Smooth muscle cell (in vitro differentiated cells): ENCODE measurements around the gene SORCS2. TPM values are rescaled to one million over a fixed set of nuclear protein-coding genes. Genes with fewer than 3 reads are reported as not detected.

Source experiments
- DNase-seq: peaks from one replicate; lab custom pipeline; 2025; ENCODE audit not compliant: unreplicated experiment; lab: John Stamatoyannopoulos, UW
- H2AFZ ChIP-seq: fragments of 200-600 bp; sonication (generic); 2 replicates; pipeline ENCODE4 v1.6.0; 2016; ENCODE audit warnings: antibody characterized with exemption, low read depth, mild to moderate bottlenecking
- H3F3A ChIP-seq: fragments of 200-600 bp; sonication (generic); 2 replicates; pipeline ENCODE4 v1.6.0; 2017; ENCODE audit warnings: antibody characterized with exemption, low read depth
- H3K27ac ChIP-seq: fragments of 200-600 bp; sonication (generic); 2 replicates; pipeline ENCODE4 v1.5.1; 2016; ENCODE audit warnings: low read depth, mild to moderate bottlenecking
- H3K27me3 ChIP-seq: fragments of 200-600 bp; sonication (generic); 2 replicates; pipeline ENCODE4 v1.6.1; 2016; ENCODE audit warnings: low read depth, mild to moderate bottlenecking
- H3K36me3 ChIP-seq: fragments of 200-600 bp; sonication (generic); 2 replicates; pipeline ENCODE4 v1.5.1; 2016; ENCODE audit warnings: low read depth
- H3K4me1 ChIP-seq: fragments of 200-600 bp; sonication (generic); 2 replicates; pipeline ENCODE4 v1.5.1; 2016; ENCODE audit warnings: low read depth
- H3K4me2 ChIP-seq: fragments of 200-600 bp; sonication (generic); 2 replicates; pipeline ENCODE4 v1.6.0; 2016; ENCODE audit warnings: mild to moderate bottlenecking
- H3K4me3 ChIP-seq: fragments of 200-600 bp; sonication (generic); 2 replicates; pipeline ENCODE4 v1.5.1; 2016; ENCODE audit warnings: mild to moderate bottlenecking
- H3K79me2 ChIP-seq: fragments of 200-600 bp; sonication (generic); 2 replicates; pipeline ENCODE4 v1.6.0; 2016; ENCODE audit warnings: low read depth, mild to moderate bottlenecking
- H3K9ac ChIP-seq: fragments of 200-600 bp; sonication (generic); 2 replicates; pipeline ENCODE4 v1.6.0; 2016; ENCODE audit warnings: low read depth
- H3K9me3 ChIP-seq: fragments of 200-600 bp; sonication (generic); replicated peaks from 2 replicates; pipeline ENCODE4 v1.5.1; 2016; ENCODE audit warnings: low read depth
- H4K20me1 ChIP-seq: fragments of 200-600 bp; sonication (generic); 2 replicates; pipeline ENCODE4 v1.6.0; 2016; ENCODE audit warnings: low read depth
- CTCF ChIP-seq: fragments of 200-600 bp; sonication (generic); IDR thresholded peaks from 2 replicates; pipeline ENCODE4 v1.5.1; 2017; ENCODE audit warnings: borderline replicate concordance, mild to moderate bottlenecking, antibody characterized with exemption; ENCODE audit not compliant: insufficient read depth, poor library complexity, severe bottlenecking
- WGBS: methylation state at CpG from one replicate; pipeline ENCODE4 v1.1.7; 2016; ENCODE audit warnings: low lambda C conversion rate; 5-methylcytosine and 5-hydroxymethylcytosine counted together
- polyA plus RNA-seq: library from polyadenylated mRNA; unstranded; fragments of >200 nt; fragmentation: Nextera tagmentation; extraction: Ambion mirVana; gene quantifications from 2 replicates; pipeline ENCODE4 v1.2.1, GENCODE V29; 2016
- total RNA-seq: library from RNA; depleted of rRNA; stranded (reverse); fragments of >200 nt; gene quantifications from 2 replicates; pipeline ENCODE4 v1.2.3, GENCODE V29; 2014

The SORCS2 gene
- total and polyA plus RNA-seq, 2 experiments from 2014 or later = 5.2 to 9.3 TPM

- Histone ChIP-seq H3K27ac (no peak overlapping the region), H2AFZ (no peak overlapping the region), H3K4me3 (no peak overlapping the region), H3K9ac (no peak overlapping the region), H3K9me3 (no peaks in the 10 kb centered on the region), H3K79me2 (no peaks in the 10 kb centered on the region), H3K27me3 (no peaks in the 10 kb centered on the region), H3K36me3 (no peaks in the 10 kb centered on the region), H4K20me1 (peaks cover 2% of the 10 kb centered on the region), H3K4me2 (no peak overlapping the region), H3K4me1 (no peaks in the 10 kb centered on the region), H3F3A (no peaks in the 10 kb centered on the region)
- no peak for TF ChIP-seq CTCF
- WGBS = 94% methylated on average over 38 of the region's 45 CpGs
- DNase-seq = no peak
Observed at GRCh38 chr4:7739918-7740865, 547.9 kb downstream of the SORCS2 start.

- no peak for DNase-seq
- H3K4me2 ChIP-seq = no peak overlapping the region
Observed at GRCh38 chr4:7740866-7741525, 548.7 kb downstream of the SORCS2 start.

GRCh38 chr4:7741946-7742806, 549.8 kb downstream of the SORCS2 start:
- no peak overlapping the region for H3K4me3 ChIP-seq
- no peak for DNase-seq
- H2AFZ ChIP-seq = no peak overlapping the region
- no peak overlapping the region for H3K9ac ChIP-seq
- 95% methylated on average over 18 of the region's 18 CpGs for WGBS
- no peaks in the 10 kb centered on the region for H3K36me3 ChIP-seq
- H3F3A ChIP-seq = no peaks in the 10 kb centered on the region
- no peak for TF ChIP-seq CTCF
- H3K9me3 ChIP-seq = no peaks in the 10 kb centered on the region
- H4K20me1 ChIP-seq = peaks cover 2% of the 10 kb centered on the region
- no peak overlapping the region for H3K27ac ChIP-seq
- H3K4me1 ChIP-seq = no peaks in the 10 kb centered on the region
- no peaks in the 10 kb centered on the region for H3K27me3 ChIP-seq
- H3K4me2 ChIP-seq = no peak overlapping the region
- no peaks in the 10 kb centered on the region for H3K79me2 ChIP-seq

More at GRCh38 chr4:7740866-7741525, 548.7 kb downstream of the SORCS2 start:
- no peak for TF ChIP-seq CTCF
- Histone ChIP-seq H3K4me1 (no peaks in the 10 kb centered on the region), H3K9ac (no peak overlapping the region), H2AFZ (no peak overlapping the region), H4K20me1 (peaks cover 2% of the 10 kb centered on the region), H3K27me3 (no peaks in the 10 kb centered on the region), H3F3A (no peaks in the 10 kb centered on the region), H3K9me3 (no peaks in the 10 kb centered on the region), H3K27ac (no peak overlapping the region), H3K79me2 (no peaks in the 10 kb centered on the region), H3K4me3 (no peak overlapping the region), H3K36me3 (no peaks in the 10 kb centered on the region)
- 94% methylated on average over 19 of the region's 19 CpGs for WGBS
